Stimulated activated CD8-positive, alpha-beta memory T cell treated with anti-CD3 and anti-CD28 coated beads, Interleukin-15, amount 100 ng/mL, for 48 hours (primary cell): ENCODE measurements around the gene CHTF18.

Experiments used
- DNase-seq, 2 donors: peaks; one replicate each; pipeline ENCODE4 v3.0.0-alpha.2; 2020; ENCODE audit warnings: low read depth in 2 of 2

Gene CHTF18

GRCh38 chr16:760545-761343 is 27.7 kb upstream of the CHTF18 start, which contains the start of gene MSLN:
Gene MSLN (plus strand): TSS chr16:760734. CDS start chr16:762681, 1,947 bp downstream.
- no peak for DNase-seq

- no peak for DNase-seq
These were observed 26.6 kb upstream of the CHTF18 start for GRCh38 chr16:761625-762513.

GRCh38 chr16:762595-763268 is 25.7 kb upstream of the CHTF18 start:
- no peak for DNase-seq

GRCh38 chr16:763369-764183 is 24.8 kb upstream of the CHTF18 start:
- no peak for DNase-seq

GRCh38 chr16:764184-764750 is 24.2 kb upstream of the CHTF18 start:
- DNase-seq, result no peak

- DNase-seq, result no peak
These were observed 23.5 kb upstream of the CHTF18 start for GRCh38 chr16:764848-765487.

GRCh38 chr16:765488-765865 is 22.9 kb upstream of the CHTF18 start:
- no peak for DNase-seq

GRCh38 chr16:766008-766819 is 22.2 kb upstream of the CHTF18 start:
- DNase-seq, result no peak

GRCh38 chr16:766820-767640 is 21.4 kb upstream of the CHTF18 start:
- no peak for DNase-seq

- no peak for DNase-seq
These were observed 20.6 kb upstream of the CHTF18 start for GRCh38 chr16:767743-768235.

GRCh38 chr16:768428-768827 is 20.0 kb upstream of the CHTF18 start:
- DNase-seq, result no peak

- no peak for DNase-seq
These were observed 19.1 kb upstream of the CHTF18 start for GRCh38 chr16:769184-769784.

- DNase-seq, result no peak
These were observed 18.5 kb upstream of the CHTF18 start for GRCh38 chr16:769934-770333.

GRCh38 chr16:770411-770810 is 18.0 kb upstream of the CHTF18 start:
- no peak for DNase-seq

- DNase-seq, result no peak
These were observed 15.5 kb upstream of the CHTF18 start for GRCh38 chr16:772959-773358.

- no peak for DNase-seq
These were observed 14.1 kb upstream of the CHTF18 start for GRCh38 chr16:774086-775001.

GRCh38 chr16:775236-775796 is 13.1 kb upstream of the CHTF18 start:
- DNase-seq, result no peak
